ENCODE measurements around the gene RAB17. TPM values are rescaled to one million over a fixed set of nuclear protein-coding genes. Genes with fewer than 3 reads are reported as not detected.

RAB17 gene
- polyA plus RNA-seq, 1 donor (not counting 4 experiments of a cell fraction or from before 2014, with no cell fraction given): 2.4 TPM

DNA sequence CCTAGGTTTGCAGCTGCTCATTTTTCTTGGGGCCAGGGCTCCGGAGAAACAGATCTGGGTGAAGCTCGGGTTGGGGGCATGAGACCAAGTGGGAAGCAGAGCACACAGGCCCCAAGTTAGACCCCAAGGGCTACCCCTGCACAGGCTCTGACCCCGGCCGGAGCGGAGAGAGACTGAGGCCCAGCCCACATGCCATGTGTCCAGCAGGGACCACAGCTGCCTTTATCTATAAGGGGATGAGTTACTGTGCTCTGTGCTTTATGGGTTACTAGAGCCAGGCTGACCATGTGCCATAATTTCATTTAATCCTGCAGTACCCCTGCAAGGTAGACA is 54.5 kb downstream of the RAB17 start:
- H3K79me2 ChIP-seq (ENCODE audit: control insufficient read depth, insufficient read depth, low read length): no peaks in the 10 kb centered on the region
- FAIRE-seq: no peak
- H3K4me1 ChIP-seq (ENCODE audit: control insufficient read depth, extremely low read depth, insufficient read depth, low read length): peaks cover 16% of the 10 kb centered on the region
- no peaks in the 10 kb centered on the region for H3K36me3 ChIP-seq (ENCODE audit: control insufficient read depth in 2 of 2, extremely low read depth in 1 of 2, insufficient read depth in 2 of 2, low read length in 2 of 2)
- dilution Hi-C loops (cut with MboI; ENCODE audit: extremely low pct_ligation_motif_present, low sequenced_read_pairs): no loop called here
- H3K9ac ChIP-seq (ENCODE audit: control insufficient read depth, extremely low read depth, insufficient read depth, low read length): no peak overlapping the region
- H2AFZ ChIP-seq (ENCODE audit: control insufficient read depth, low read length): no peak overlapping the region
- no peaks in the 10 kb centered on the region for H3K9me1 ChIP-seq (ENCODE audit: control insufficient read depth, extremely low read depth, insufficient read depth, low read length)
- no peaks in the 10 kb centered on the region for H3K9me3 ChIP-seq (ENCODE audit: control insufficient read depth, low read depth, low read length)
- DNase-seq (ENCODE audit: low read depth, low spot score): no peak
- H3K4me3 ChIP-seq (ENCODE audit: control insufficient read depth in 2 of 3, extremely low read depth in 1 of 3, insufficient read depth in 2 of 3, low read depth in 1 of 3, low read length in 3 of 3): no peak overlapping the region
- no peak for TF ChIP-seq EZH2 (IDR thresholded peaks at IDR 0.05; ENCODE audit: low read length)
- TF ChIP-seq, protein P1, sequence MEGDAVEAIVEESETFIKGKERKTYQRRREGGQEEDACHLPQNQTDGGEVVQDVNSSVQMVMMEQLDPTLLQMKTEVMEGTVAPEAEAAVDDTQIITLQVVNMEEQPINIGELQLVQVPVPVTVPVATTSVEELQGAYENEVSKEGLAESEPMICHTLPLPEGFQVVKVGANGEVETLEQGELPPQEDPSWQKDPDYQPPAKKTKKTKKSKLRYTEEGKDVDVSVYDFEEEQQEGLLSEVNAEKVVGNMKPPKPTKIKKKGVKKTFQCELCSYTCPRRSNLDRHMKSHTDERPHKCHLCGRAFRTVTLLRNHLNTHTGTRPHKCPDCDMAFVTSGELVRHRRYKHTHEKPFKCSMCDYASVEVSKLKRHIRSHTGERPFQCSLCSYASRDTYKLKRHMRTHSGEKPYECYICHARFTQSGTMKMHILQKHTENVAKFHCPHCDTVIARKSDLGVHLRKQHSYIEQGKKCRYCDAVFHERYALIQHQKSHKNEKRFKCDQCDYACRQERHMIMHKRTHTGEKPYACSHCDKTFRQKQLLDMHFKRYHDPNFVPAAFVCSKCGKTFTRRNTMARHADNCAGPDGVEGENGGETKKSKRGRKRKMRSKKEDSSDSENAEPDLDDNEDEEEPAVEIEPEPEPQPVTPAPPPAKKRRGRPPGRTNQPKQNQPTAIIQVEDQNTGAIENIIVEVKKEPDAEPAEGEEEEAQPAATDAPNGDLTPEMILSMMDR (optimal IDR thresholded peaks at IDR 0.05 in 1 of 3, IDR thresholded peaks at IDR 0.05 in 1 of 3, conservative IDR thresholded peaks at IDR 0.05 in 1 of 3; ENCODE audit: extremely low read depth in 1 of 3, insufficient read depth in 2 of 3, low read length in 3 of 3): no peak
- no peaks in the 10 kb centered on the region for H4K20me1 ChIP-seq (ENCODE audit: control insufficient read depth, extremely low read depth, insufficient read depth, low read length)
- H3K27me3 ChIP-seq (ENCODE audit: control insufficient read depth, extremely low read depth, insufficient read depth, low read length): no peaks in the 10 kb centered on the region
- no peak overlapping the region for H3K27ac ChIP-seq (ENCODE audit: control insufficient read depth, insufficient read depth, low read length)
- H3K4me2 ChIP-seq (ENCODE audit: control insufficient read depth, extremely low read depth, insufficient read depth, low read depth, low read length): no peak overlapping the region

DNA sequence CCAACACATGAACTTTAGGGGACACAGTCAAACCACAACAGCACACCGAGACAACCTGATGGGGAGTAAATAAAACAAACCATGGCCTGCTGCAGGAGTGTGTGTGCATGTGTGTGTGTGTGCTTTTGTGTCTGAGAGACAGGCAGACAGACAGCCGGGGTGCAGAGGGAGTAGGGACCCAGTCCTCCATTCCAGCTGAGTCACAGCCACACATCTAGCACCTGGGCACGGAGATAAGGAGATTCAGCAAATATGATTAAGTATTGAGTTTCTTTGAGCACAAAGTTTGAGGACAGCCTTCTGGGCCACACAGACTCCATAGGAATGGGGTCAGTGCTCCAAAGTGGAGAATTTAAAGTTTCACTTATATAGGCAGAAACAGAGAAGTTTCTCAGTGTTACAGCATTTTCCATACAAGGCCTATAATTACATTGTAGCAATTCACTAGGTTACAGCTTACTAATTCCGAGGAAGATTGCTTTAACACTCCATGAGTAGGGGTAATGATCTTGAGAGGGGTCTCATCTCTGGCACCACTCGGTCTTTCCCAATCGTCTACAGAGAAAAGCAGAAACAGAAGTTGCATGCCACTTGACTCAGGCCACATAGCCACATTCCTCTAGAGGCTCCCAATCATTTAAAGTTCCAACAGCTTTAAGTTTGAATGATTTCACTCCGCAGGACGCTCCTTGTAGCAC is 55.0 kb downstream of the RAB17 start:
- no peak overlapping the region for H3K27ac ChIP-seq (ENCODE audit: control insufficient read depth, insufficient read depth, low read length)
- TF ChIP-seq EZH2 (IDR thresholded peaks at IDR 0.05; ENCODE audit: low read length): no peak
- TF ChIP-seq, protein P1 (optimal IDR thresholded peaks at IDR 0.05 in 1 of 3, IDR thresholded peaks at IDR 0.05 in 1 of 3, conservative IDR thresholded peaks at IDR 0.05 in 1 of 3; ENCODE audit: extremely low read depth in 1 of 3, insufficient read depth in 2 of 3, low read length in 3 of 3): no peak
- H3K79me2 ChIP-seq (ENCODE audit: control insufficient read depth, insufficient read depth, low read length): no peaks in the 10 kb centered on the region
- no peaks in the 10 kb centered on the region for H3K36me3 ChIP-seq (ENCODE audit: control insufficient read depth in 2 of 2, extremely low read depth in 1 of 2, insufficient read depth in 2 of 2, low read length in 2 of 2)
- no peak for DNase-seq (ENCODE audit: low read depth, low spot score)
- H4K20me1 ChIP-seq (ENCODE audit: control insufficient read depth, extremely low read depth, insufficient read depth, low read length): no peaks in the 10 kb centered on the region
- H3K9me3 ChIP-seq (ENCODE audit: control insufficient read depth, low read depth, low read length): no peaks in the 10 kb centered on the region
- dilution Hi-C loops (cut with MboI; ENCODE audit: extremely low pct_ligation_motif_present, low sequenced_read_pairs): no loop called here
- H3K9me1 ChIP-seq (ENCODE audit: control insufficient read depth, extremely low read depth, insufficient read depth, low read length): no peaks in the 10 kb centered on the region
- no peak overlapping the region for H3K4me3 ChIP-seq (ENCODE audit: control insufficient read depth in 2 of 3, extremely low read depth in 1 of 3, insufficient read depth in 2 of 3, low read depth in 1 of 3, low read length in 3 of 3)
- FAIRE-seq: no peak
- H3K9ac ChIP-seq (ENCODE audit: control insufficient read depth, extremely low read depth, insufficient read depth, low read length): no peak overlapping the region
- no peak overlapping the region for H2AFZ ChIP-seq (ENCODE audit: control insufficient read depth, low read length)
- H3K27me3 ChIP-seq (ENCODE audit: control insufficient read depth, extremely low read depth, insufficient read depth, low read length): no peaks in the 10 kb centered on the region
- no peak overlapping the region for H3K4me2 ChIP-seq (ENCODE audit: control insufficient read depth, extremely low read depth, insufficient read depth, low read depth, low read length)
- H3K4me1 ChIP-seq (ENCODE audit: control insufficient read depth, extremely low read depth, insufficient read depth, low read length): peaks cover 11% of the 10 kb centered on the region

Measured in keratinocyte (primary cell).